ENCODE results near the gene TBCB.

DNA sequence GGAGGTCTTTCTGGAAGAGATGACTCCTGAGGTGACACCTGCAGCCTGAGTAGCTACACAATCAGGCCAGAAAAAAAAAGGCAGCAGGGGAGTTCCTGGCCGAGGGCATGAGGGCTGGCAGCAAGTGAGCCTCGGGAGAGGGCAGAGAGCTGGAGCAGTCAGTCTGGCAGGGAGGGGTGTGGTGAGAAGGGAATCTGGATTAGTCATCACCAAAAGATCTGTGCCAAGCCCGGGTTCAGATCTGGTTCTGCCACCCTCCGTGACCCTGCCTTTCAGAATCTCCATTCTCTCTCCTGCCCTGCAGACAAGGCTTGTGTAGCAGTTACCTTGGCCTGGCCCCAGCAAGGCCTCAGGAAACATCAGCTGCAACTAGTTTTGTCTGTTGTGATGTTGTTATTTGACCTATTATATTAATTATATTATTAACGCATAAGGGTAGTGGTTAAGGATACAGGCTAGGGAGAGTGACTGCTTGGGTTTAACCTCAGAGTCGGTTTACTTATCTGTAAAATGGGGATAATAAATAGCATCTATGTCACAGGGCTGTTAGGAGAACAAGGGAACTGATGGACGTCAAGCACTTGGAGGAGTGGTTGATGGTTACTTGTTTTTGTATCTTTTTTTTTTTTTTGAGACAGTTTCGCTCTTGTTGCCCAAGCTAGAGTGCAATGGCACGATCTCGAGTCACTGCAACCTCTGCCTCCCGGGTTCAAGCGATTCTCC is 21.9 kb downstream of the TBCB start:
- no peak for TF ChIP-seq EZH2 (IDR thresholded peaks at IDR 0.05; ENCODE audit: borderline replicate concordance, low read depth, low read length, poor library complexity, severe bottlenecking)
- TF ChIP-seq, protein P1, sequence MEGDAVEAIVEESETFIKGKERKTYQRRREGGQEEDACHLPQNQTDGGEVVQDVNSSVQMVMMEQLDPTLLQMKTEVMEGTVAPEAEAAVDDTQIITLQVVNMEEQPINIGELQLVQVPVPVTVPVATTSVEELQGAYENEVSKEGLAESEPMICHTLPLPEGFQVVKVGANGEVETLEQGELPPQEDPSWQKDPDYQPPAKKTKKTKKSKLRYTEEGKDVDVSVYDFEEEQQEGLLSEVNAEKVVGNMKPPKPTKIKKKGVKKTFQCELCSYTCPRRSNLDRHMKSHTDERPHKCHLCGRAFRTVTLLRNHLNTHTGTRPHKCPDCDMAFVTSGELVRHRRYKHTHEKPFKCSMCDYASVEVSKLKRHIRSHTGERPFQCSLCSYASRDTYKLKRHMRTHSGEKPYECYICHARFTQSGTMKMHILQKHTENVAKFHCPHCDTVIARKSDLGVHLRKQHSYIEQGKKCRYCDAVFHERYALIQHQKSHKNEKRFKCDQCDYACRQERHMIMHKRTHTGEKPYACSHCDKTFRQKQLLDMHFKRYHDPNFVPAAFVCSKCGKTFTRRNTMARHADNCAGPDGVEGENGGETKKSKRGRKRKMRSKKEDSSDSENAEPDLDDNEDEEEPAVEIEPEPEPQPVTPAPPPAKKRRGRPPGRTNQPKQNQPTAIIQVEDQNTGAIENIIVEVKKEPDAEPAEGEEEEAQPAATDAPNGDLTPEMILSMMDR (conservative IDR thresholded peaks at IDR 0.05; ENCODE audit: low read depth, low read length), result no peak
